IPS-15b (cell line): ENCODE measurements around the gene CHD5.

ENCODE experiments used
- H3K27me3 ChIP-seq: one replicate; pipeline ENCODE4 v1.6.1; 2013; ENCODE audit warnings: low read length; ENCODE audit not compliant: control insufficient read depth, insufficient read depth
- H3K36me3 ChIP-seq: one replicate; pipeline ENCODE4 v1.6.1; 2013; ENCODE audit warnings: low read length; ENCODE audit not compliant: control insufficient read depth, insufficient read depth
- H3K4me1 ChIP-seq: one replicate; pipeline ENCODE4 v1.6.1; 2013; ENCODE audit warnings: mild to moderate bottlenecking, low read length; ENCODE audit not compliant: control insufficient read depth, insufficient read depth
- H3K4me3 ChIP-seq: one replicate; pipeline ENCODE4 v1.5.1; 2013; ENCODE audit warnings: low read depth, low read length
- H3K9ac ChIP-seq: one replicate; pipeline ENCODE4 v1.6.1; 2013; ENCODE audit warnings: low read depth, mild to moderate bottlenecking, low read length
- H3K9me3 ChIP-seq: one replicate; pipeline ENCODE4 v1.6.1; 2013; ENCODE audit warnings: mild to moderate bottlenecking, low read length; ENCODE audit not compliant: control insufficient read depth, insufficient read depth

Gene CHD5

GRCh38 chr1:6134741-6135510 lies 45.2 kb downstream of the CHD5 start:
- Histone ChIP-seq H3K4me3 (no peak overlapping the region), H3K36me3 (no peaks in the 10 kb centered on the region), H3K9me3 (no peaks in the 10 kb centered on the region), H3K9ac (no peak overlapping the region), H3K27me3 (no peaks in the 10 kb centered on the region), H3K4me1 (no peaks in the 10 kb centered on the region)

GRCh38 chr1:6134206-6134605 lies 45.9 kb downstream of the CHD5 start:
- H3K4me3 ChIP-seq, result no peak overlapping the region
- H3K4me1 ChIP-seq, result no peaks in the 10 kb centered on the region
- peaks cover 2% of the 10 kb centered on the region for H3K27me3 ChIP-seq
- no peak overlapping the region for H3K9ac ChIP-seq
- no peaks in the 10 kb centered on the region for H3K36me3 ChIP-seq
- no peaks in the 10 kb centered on the region for H3K9me3 ChIP-seq

- H3K9me3 ChIP-seq, result no peaks in the 10 kb centered on the region
- no peaks in the 10 kb centered on the region for H3K4me1 ChIP-seq
- no peak overlapping the region for H3K9ac ChIP-seq
- H3K27me3 ChIP-seq, result peaks cover 4% of the 10 kb centered on the region
- H3K4me3 ChIP-seq, result no peak overlapping the region
- H3K36me3 ChIP-seq, result no peaks in the 10 kb centered on the region
Observed at GRCh38 chr1:6133146-6133895, 46.8 kb downstream of the CHD5 start.

- no peaks in the 10 kb centered on the region for H3K36me3 ChIP-seq
- no peak overlapping the region for H3K9ac ChIP-seq
- no peak overlapping the region for H3K4me3 ChIP-seq
- H3K9me3 ChIP-seq, result no peaks in the 10 kb centered on the region
- no peaks in the 10 kb centered on the region for H3K4me1 ChIP-seq
- peaks cover 7% of the 10 kb centered on the region for H3K27me3 ChIP-seq
Observed at GRCh38 chr1:6131561-6131960, 48.6 kb downstream of the CHD5 start.

- no peak overlapping the region for H3K9ac ChIP-seq
Observed at GRCh38 chr1:6130596-6130995, 49.5 kb downstream of the CHD5 start.

GRCh38 chr1:6130036-6130435 lies 50.1 kb downstream of the CHD5 start:
- no peak overlapping the region for H3K9ac ChIP-seq
- no peaks in the 10 kb centered on the region for H3K4me1 ChIP-seq
- H3K27me3 ChIP-seq, result peaks cover 7% of the 10 kb centered on the region
- no peak overlapping the region for H3K4me3 ChIP-seq
- no peaks in the 10 kb centered on the region for H3K36me3 ChIP-seq
- H3K9me3 ChIP-seq, result no peaks in the 10 kb centered on the region

More at GRCh38 chr1:6130596-6130995, 49.5 kb downstream of the CHD5 start:
- peaks cover 7% of the 10 kb centered on the region for H3K27me3 ChIP-seq
- no peaks in the 10 kb centered on the region for H3K36me3 ChIP-seq
- no peaks in the 10 kb centered on the region for H3K9me3 ChIP-seq
- H3K4me1 ChIP-seq, result no peaks in the 10 kb centered on the region
- H3K4me3 ChIP-seq, result no peak overlapping the region

- Histone ChIP-seq H3K4me1 (no peaks in the 10 kb centered on the region), H3K9ac (no peak overlapping the region), H3K9me3 (no peaks in the 10 kb centered on the region), H3K36me3 (no peaks in the 10 kb centered on the region), H3K27me3 (peaks cover 7% of the 10 kb centered on the region), H3K4me3 (no peak overlapping the region)
Observed at GRCh38 chr1:6129313-6129712, 50.8 kb downstream of the CHD5 start.

- H3K4me3 ChIP-seq, result peak overlapping the region; percentile 9
- H3K9me3 ChIP-seq, result no peaks in the 10 kb centered on the region
- H3K36me3 ChIP-seq, result no peaks in the 10 kb centered on the region
- no peak overlapping the region for H3K9ac ChIP-seq
- H3K4me1 ChIP-seq, result no peaks in the 10 kb centered on the region
- H3K27me3 ChIP-seq, result peaks cover 7% of the 10 kb centered on the region
Observed at GRCh38 chr1:6128276-6129081, 51.6 kb downstream of the CHD5 start.

GRCh38 chr1:6127587-6128163 lies 52.4 kb downstream of the CHD5 start:
- Histone ChIP-seq H3K9ac (no peak overlapping the region), H3K4me3 (peak overlapping the region; percentile 9), H3K27me3 (peaks cover 7% of the 10 kb centered on the region), H3K36me3 (no peaks in the 10 kb centered on the region), H3K4me1 (no peaks in the 10 kb centered on the region), H3K9me3 (no peaks in the 10 kb centered on the region)

GRCh38 chr1:6126521-6127067 lies 53.5 kb downstream of the CHD5 start:
- no peak overlapping the region for H3K4me3 ChIP-seq
- H3K27me3 ChIP-seq, result peaks cover 7% of the 10 kb centered on the region
- H3K36me3 ChIP-seq, result no peaks in the 10 kb centered on the region
- no peak overlapping the region for H3K9ac ChIP-seq
- no peaks in the 10 kb centered on the region for H3K4me1 ChIP-seq
- H3K9me3 ChIP-seq, result no peaks in the 10 kb centered on the region

- Histone ChIP-seq H3K9ac (no peak overlapping the region), H3K9me3 (no peaks in the 10 kb centered on the region), H3K4me3 (no peak overlapping the region), H3K4me1 (no peaks in the 10 kb centered on the region), H3K27me3 (peaks cover 7% of the 10 kb centered on the region), H3K36me3 (no peaks in the 10 kb centered on the region)
Observed at GRCh38 chr1:6126028-6126427, 54.1 kb downstream of the CHD5 start.
